SU-DHL-6 (cell line): ENCODE results near the gene HESX1.

ENCODE experiments used
- H2AFZ ChIP-seq: fragments of 200-600 bp; sonication (generic); 2 replicates; pipeline ENCODE4 v1.6.1; 2014; ENCODE audit warnings: low read depth, mild to moderate bottlenecking, moderate library complexity, mixed read lengths, antibody characterized with exemption, low read length; ENCODE audit not compliant: severe bottlenecking
- H3F3A ChIP-seq: fragments of 200-600 bp; shearing (Covaris generic); 2 replicates; pipeline ENCODE4 v1.6.0; 2016; ENCODE audit warnings: antibody characterized with exemption, mild to moderate bottlenecking; ENCODE audit not compliant: insufficient read depth
- H3K27ac ChIP-seq: fragments of 200-600 bp; sonication (generic); 2 replicates; pipeline ENCODE4 v1.5.1; 2016; ENCODE audit warnings: low read depth, mild to moderate bottlenecking, low read length, moderate library complexity, mixed read lengths
- H3K27me3 ChIP-seq: fragments of 200-600 bp; sonication (generic), shearing (Covaris generic); 2 replicates; pipeline ENCODE4 v1.6.0; 2014; ENCODE audit warnings: mild to moderate bottlenecking, low read length
- H3K36me3 ChIP-seq: fragments of 200-600 bp; sonication (generic); 2 replicates; pipeline ENCODE4 v1.6.1; 2014; ENCODE audit warnings: mild to moderate bottlenecking, low read length, mixed read lengths
- H3K4me2 ChIP-seq: fragments of 300-600, 200-600 bp; shearing (Covaris generic), sonication (generic); 2 replicates; pipeline ENCODE4 v1.6.0; 2014; ENCODE audit warnings: low read length, low read depth, mild to moderate bottlenecking; ENCODE audit not compliant: poor library complexity, severe bottlenecking
- H3K4me3 ChIP-seq: fragments of 200-600 bp; sonication (generic); 2 replicates; pipeline ENCODE4 v1.5.1; 2014; ENCODE audit warnings: antibody characterized with exemption, low read length, mild to moderate bottlenecking, mixed read lengths; ENCODE audit not compliant: insufficient read depth, poor library complexity, severe bottlenecking
- H3K79me2 ChIP-seq: fragments of 200-600 bp; sonication (generic); 2 replicates; pipeline ENCODE4 v1.6.1; 2014; ENCODE audit warnings: mild to moderate bottlenecking, low read length, moderate library complexity; ENCODE audit not compliant: insufficient read depth
- H3K9ac ChIP-seq: fragments of 200-600 bp; sonication (generic); 2 replicates; pipeline ENCODE4 v1.7.0; 2014; ENCODE audit warnings: mild to moderate bottlenecking, low read length
- H3K9me2 ChIP-seq: fragments of 200-600 bp; sonication (generic); replicated peaks from 2 replicates; pipeline ENCODE4 v1.6.1; 2014; ENCODE audit warnings: low read length; ENCODE audit not compliant: insufficient read depth
- H3K9me3 ChIP-seq: fragments of 200-600 bp; sonication (generic); 2 replicates; pipeline ENCODE4 v1.6.1; 2014; ENCODE audit warnings: low read length, mixed read lengths; ENCODE audit not compliant: insufficient read depth
- H4K20me1 ChIP-seq: fragments of 200-600 bp; sonication (generic); 2 replicates; pipeline ENCODE4 v1.6.1; 2014; ENCODE audit warnings: low read depth, mild to moderate bottlenecking, antibody characterized with exemption, low read length, moderate library complexity, mixed read lengths
- CTCF ChIP-seq: fragments of 200-600 bp; sonication (generic); IDR thresholded peaks from one replicate; pipeline ENCODE4 v1.5.1; 2017; ENCODE audit warnings: antibody characterized with exemption, mild to moderate bottlenecking, low read length, moderate library complexity; ENCODE audit not compliant: insufficient read depth, poor library complexity, severe bottlenecking
- EZH2phosphoT487 ChIP-seq: fragments of 200-600 bp; sonication (generic), shearing (Covaris generic); conservative IDR thresholded peaks from 2 replicates; pipeline ENCODE4 v1.6.1; 2018; ENCODE audit warnings: mild to moderate bottlenecking, antibody characterized with exemption, low read length, moderate library complexity, mixed read lengths

HESX1 gene

GRCh38 chr3:57169872-57170623 is 29.7 kb downstream of the HESX1 start:
- TF ChIP-seq CTCF, result peak; percentile 92
- no peak for TF ChIP-seq EZH2phosphoT487
- H3K79me2 ChIP-seq, result no peaks in the 10 kb centered on the region
- H3K4me2 ChIP-seq, result peak overlapping the region; percentile 60
- H3K27ac ChIP-seq, result no peak overlapping the region
- H3K9ac ChIP-seq, result peak overlapping the region; percentile 45; the same call in 1 of the 2 replicates
- no peaks in the 10 kb centered on the region for H3K9me2 ChIP-seq
- H4K20me1 ChIP-seq, result no peaks in the 10 kb centered on the region
- peak overlapping the region; percentile 93 for H2AFZ ChIP-seq
- no peaks in the 10 kb centered on the region for H3K36me3 ChIP-seq
- H3K4me3 ChIP-seq, result peak overlapping the region; percentile 48
- H3F3A ChIP-seq, result no peaks in the 10 kb centered on the region
- H3K27me3 ChIP-seq, result no peaks in the 10 kb centered on the region; the same call in 1 of the 2 replicates
- no peaks in the 10 kb centered on the region for H3K9me3 ChIP-seq

GRCh38 chr3:57169108-57169507 is 30.7 kb downstream of the HESX1 start:
- no peak for TF ChIP-seq CTCF
- TF ChIP-seq EZH2phosphoT487, result no peak
- no peaks in the 10 kb centered on the region for H3F3A ChIP-seq
- no peaks in the 10 kb centered on the region for H3K9me2 ChIP-seq
- no peak overlapping the region for H2AFZ ChIP-seq
- no peak overlapping the region for H3K4me3 ChIP-seq
- H3K9ac ChIP-seq, result no peak overlapping the region
- H3K4me2 ChIP-seq, result no peak overlapping the region
- H3K9me3 ChIP-seq, result no peaks in the 10 kb centered on the region
- H3K27ac ChIP-seq, result no peak overlapping the region
- H3K79me2 ChIP-seq, result no peaks in the 10 kb centered on the region
- H3K27me3 ChIP-seq, result no peaks in the 10 kb centered on the region; the same call in 1 of the 2 replicates
- no peaks in the 10 kb centered on the region for H3K36me3 ChIP-seq
- no peaks in the 10 kb centered on the region for H4K20me1 ChIP-seq

- H3F3A ChIP-seq, result no peaks in the 10 kb centered on the region
- no peak overlapping the region for H3K4me2 ChIP-seq
- no peak overlapping the region for H3K27ac ChIP-seq
- no peaks in the 10 kb centered on the region for H3K36me3 ChIP-seq
- no peaks in the 10 kb centered on the region for H3K9me2 ChIP-seq
- no peaks in the 10 kb centered on the region for H3K79me2 ChIP-seq
- TF ChIP-seq EZH2phosphoT487 (no peak), CTCF (no peak)
- H3K4me3 ChIP-seq, result no peak overlapping the region
- no peaks in the 10 kb centered on the region for H4K20me1 ChIP-seq
- no peak overlapping the region for H3K9ac ChIP-seq
- H3K9me3 ChIP-seq, result no peaks in the 10 kb centered on the region
- no peaks in the 10 kb centered on the region; the same call in 1 of the 2 replicates for H3K27me3 ChIP-seq
- no peak overlapping the region for H2AFZ ChIP-seq
These were observed 31.6 kb downstream of the HESX1 start for GRCh38 chr3:57168151-57168550.
